ENCODE results near the gene ERO1A.

- TF ChIP-seq CTCF (conservative IDR thresholded peaks at IDR 0.05) (no peak), EZH2 (IDR thresholded peaks at IDR 0.05; ENCODE audit: low read depth) (no peak)
Measured at GRCh38 chr14:52660325-52660724, 35.0 kb downstream of the ERO1A start.
